Measurements from ENCODE around the gene CRYBG3.
"Not testable (repeated sequence)": the region's sequence is repeated elsewhere in the genome, so short reads cannot be mapped to it uniquely, and the experiment has no call there.

CRYBG3 gene

DNA sequence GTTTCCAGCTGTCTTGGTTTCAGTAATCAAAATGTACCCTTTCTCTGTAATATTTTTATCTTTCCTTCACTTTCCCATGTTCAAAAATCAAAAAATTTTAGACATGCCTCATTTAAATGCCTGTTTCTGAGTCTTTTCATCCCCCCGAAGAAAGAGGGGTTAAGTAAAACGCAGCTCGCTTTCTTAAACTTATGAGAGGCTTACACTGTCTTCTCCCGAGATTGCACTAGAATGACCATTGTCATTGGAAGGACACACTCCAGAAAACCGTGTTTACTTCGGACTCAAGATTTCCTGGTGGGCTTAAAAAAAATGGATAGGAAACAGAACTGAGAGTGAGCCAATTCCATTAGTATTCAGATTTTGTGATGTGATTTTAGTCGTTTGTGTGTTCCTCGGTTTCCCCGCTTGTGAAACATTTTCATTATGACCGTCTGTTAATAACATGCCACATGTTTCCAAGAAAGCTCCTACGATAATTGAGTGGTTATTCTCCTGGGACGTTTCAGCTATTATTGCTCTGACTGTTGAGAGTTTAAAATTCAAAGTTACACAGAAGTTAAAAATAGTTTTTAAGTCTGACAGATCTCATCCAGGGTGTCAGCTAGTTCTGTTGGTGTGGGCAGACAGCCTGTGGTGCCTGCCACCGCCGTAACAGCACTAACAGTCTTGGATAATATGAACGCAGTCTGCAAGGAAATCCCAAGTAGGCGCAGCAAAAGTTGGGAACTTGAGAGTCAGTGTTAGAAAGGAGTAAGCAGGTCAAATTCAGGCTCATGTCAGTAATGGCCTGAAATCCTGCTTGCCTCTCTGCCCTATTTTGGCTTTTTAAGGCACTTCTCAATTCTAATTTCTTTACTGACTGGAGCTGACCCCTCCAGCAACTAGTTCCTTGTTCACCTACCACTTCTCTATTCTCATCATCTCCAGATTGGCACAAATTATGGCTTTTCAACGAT, 1.5 kb downstream of the CRYBG3 start:
- no peak for DNase-seq (ENCODE audit: insufficient read length, low spot score)
- TF ChIP-seq POLR2A (IDR thresholded peaks at IDR 0.05; ENCODE audit: low read depth, low read length) = no peak
- FAIRE-seq = no peak

DNA sequence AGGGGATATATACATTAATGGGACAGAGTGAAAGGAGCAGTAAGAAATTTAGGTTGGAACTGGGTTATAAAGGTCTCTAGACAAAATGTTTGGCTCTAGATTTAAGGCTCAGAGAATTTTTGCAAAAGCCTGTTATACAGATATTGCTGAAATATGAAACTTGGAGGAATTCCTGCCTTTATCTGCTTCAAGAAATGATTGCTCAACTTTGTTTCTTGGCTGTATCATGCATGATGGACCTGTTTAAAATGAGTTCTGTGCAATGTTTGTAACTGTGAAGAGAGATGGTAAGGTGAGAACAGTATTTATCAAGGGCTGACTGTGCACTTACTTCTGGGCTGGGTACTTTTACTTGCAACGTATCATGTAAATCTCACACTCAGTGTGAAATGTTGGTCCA, 3.3 kb downstream of the CRYBG3 start:
- TF ChIP-seq POLR2A (IDR thresholded peaks at IDR 0.05; ENCODE audit: low read depth, low read length) = no peak
- no peak for FAIRE-seq

DNA sequence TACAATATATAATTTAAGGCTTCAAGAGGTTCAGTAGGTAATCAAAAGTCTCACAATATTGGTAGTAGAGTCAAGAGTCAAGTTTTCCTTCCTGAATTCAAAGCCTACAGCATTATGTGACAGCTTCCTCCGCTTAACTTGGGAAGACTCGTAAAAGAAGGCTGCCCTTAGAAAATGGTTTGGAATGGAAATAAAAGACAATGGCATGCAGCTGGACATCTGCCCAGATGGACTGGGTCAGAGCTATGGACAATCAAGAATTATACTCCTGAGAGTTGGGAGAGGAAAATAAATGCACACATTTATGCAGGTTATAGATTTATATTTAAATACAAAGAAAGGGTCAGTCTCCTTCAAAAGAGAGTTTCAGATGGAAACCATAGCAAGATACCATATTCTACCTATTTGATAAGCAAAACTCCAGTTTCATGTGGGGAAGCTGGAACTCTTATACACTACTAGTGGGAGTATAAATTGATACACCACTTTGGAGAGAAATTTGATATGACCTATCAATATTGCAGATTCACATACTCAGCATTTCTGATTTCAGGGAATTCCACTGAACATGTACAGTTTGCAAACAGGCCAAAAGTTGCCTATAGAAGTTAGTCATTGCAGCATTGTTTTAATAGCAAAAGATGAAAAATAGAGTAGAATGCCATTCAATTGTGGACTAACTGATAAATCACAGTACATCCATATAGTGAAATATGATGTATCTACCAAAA, 6.1 kb downstream of the CRYBG3 start:
- no peak for FAIRE-seq
- TF ChIP-seq POLR2A (IDR thresholded peaks at IDR 0.05; ENCODE audit: low read depth, low read length) = no peak
- DNase-seq (ENCODE audit: insufficient read length, low spot score) = no peak

More for the DNA sequence above, 3.3 kb downstream of the CRYBG3 start:
- no peak for DNase-seq (ENCODE audit: insufficient read length, low spot score)

- DNase-seq (ENCODE audit: insufficient read length, low spot score) (no peak), FAIRE-seq (no peak)
- no peak for TF ChIP-seq POLR2A (IDR thresholded peaks at IDR 0.05; ENCODE audit: low read depth, low read length)
Measured at GRCh38 chr3:97829198-97829597, 7.4 kb downstream of the CRYBG3 start.

DNA sequence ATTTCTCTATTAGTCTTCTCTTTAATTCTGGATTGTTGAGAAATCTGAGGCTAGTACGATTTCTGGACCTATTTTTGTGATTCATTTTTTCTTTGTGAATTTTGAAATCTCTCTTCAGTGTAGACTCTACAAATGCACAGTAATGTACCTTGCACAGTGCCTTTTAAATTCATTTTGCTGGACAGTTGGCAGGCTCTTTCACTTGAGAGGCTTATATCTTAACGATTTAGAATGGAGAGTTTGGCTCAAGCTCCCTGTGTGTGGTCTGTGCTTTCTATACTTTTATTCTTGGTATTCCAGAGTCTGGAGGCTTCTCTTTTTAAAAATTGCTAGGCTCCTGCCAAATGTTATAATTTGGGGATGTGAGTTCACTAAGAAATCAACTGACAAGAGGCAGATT, 8.8 kb downstream of the CRYBG3 start:
- FAIRE-seq (no peak), DNase-seq (ENCODE audit: insufficient read length, low spot score) (no peak)
- no peak for TF ChIP-seq POLR2A (IDR thresholded peaks at IDR 0.05; ENCODE audit: low read depth, low read length)

DNA sequence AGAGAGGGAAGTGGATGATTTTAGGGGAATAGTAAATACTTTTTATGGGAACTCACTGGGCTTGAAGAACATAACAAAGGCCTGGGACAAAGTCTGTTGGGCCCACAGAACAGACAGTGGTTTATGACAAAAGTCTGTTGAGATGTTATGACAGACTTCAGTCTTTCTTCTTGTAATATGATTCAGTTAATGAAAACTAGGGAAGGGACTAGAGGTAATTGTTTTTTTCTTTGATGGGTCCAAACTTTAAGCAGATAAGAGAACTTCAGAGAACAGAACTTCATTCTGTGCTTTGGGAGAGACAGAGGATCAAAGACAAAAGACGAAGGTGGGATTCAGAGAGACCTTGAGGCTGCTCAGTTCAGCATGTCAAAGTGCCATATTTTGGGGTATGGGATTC, 9.3 kb downstream of the CRYBG3 start:
- no peak for DNase-seq (ENCODE audit: insufficient read length, low spot score)
- FAIRE-seq = no peak
- no peak for TF ChIP-seq POLR2A (IDR thresholded peaks at IDR 0.05; ENCODE audit: low read depth, low read length)

GRCh38 chr3:97833184-97833583, 11.4 kb downstream of the CRYBG3 start:
- DNase-seq (ENCODE audit: insufficient read length, low spot score); FAIRE-seq: not testable (repeated sequence)

DNA sequence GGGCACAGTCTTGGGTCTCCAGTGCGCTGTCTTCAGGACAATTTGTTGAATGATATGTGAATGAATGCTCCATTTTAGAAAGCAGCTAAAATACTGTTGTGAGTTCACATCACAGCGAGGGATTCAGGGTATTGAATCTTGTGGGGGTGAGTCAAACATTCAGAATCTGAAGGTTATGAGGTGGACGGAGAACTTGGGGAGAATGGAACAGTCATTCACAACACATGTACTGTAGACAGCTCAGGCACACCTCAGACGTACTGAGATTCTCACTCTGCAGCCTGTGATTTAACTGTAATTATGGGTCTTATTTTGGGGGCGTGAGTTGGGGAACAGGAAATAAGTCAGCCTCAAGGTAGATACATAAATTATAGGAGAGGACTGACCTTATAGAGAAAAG, 13.9 kb downstream of the CRYBG3 start:
- peak; percentile 99 for FAIRE-seq
- DNase-seq (ENCODE audit: insufficient read length, low spot score) = peak; percentile 37
- TF ChIP-seq POLR2A (IDR thresholded peaks at IDR 0.05; ENCODE audit: low read depth, low read length) = no peak

DNA sequence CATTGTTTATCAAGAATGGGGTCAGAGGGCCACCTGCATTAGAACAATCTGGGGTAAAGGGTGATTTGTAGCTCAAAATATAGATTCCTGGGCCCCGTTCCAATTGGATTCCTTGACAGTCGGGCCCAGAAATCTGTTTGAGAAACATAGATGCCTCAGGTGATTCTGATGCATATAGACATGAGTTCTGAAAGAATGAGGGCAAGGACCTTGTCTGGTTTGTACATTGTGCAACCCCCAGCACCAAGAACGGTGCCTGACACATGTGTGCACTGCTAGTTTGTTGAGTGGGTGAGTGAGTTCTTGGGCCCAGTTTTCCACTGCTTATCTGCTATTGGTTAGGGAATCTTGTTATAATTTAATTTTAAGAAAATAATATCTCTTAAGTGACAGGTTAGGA, 16.6 kb downstream of the CRYBG3 start:
- TF ChIP-seq POLR2A (IDR thresholded peaks at IDR 0.05; ENCODE audit: low read depth, low read length) = no peak
- FAIRE-seq = no peak
- no peak for DNase-seq (ENCODE audit: insufficient read length, low spot score)

- TF ChIP-seq POLR2A (IDR thresholded peaks at IDR 0.05; ENCODE audit: low read depth, low read length) = no peak
- DNase-seq (ENCODE audit: insufficient read length, low spot score) (no peak), FAIRE-seq (peak; percentile 38)
Measured at GRCh38 chr3:97839944-97840343, 18.1 kb downstream of the CRYBG3 start.

DNA sequence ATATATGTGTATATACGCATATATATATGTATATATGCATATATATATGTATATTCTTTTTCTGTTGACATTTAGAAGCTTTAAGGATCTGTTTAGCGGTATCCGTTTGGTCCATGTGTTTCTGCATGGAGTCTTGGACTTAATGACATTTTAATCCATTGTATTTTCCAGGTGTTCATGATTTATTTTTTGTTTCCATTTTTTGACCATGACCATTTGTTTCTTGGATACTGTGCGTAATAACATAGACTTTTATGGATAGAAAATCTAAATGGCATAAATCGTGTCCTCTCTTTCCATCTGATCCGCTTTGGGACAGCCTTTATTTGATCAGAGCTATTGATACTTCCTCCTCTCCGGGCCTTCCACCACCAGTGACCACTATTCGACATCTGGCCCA, 19.5 kb downstream of the CRYBG3 start:
- no peak for DNase-seq (ENCODE audit: insufficient read length, low spot score)
- FAIRE-seq = no peak
- TF ChIP-seq POLR2A (IDR thresholded peaks at IDR 0.05; ENCODE audit: low read depth, low read length) = no peak

GRCh38 chr3:97841956-97842355, 20.1 kb downstream of the CRYBG3 start:
- DNase-seq (ENCODE audit: insufficient read length, low spot score) = no peak
- no peak for TF ChIP-seq POLR2A (IDR thresholded peaks at IDR 0.05; ENCODE audit: low read depth, low read length)
- FAIRE-seq = no peak

- DNase-seq (ENCODE audit: insufficient read length, low spot score) = no peak
- no peak for FAIRE-seq
- no peak for TF ChIP-seq POLR2A (IDR thresholded peaks at IDR 0.05; ENCODE audit: low read depth, low read length)
Measured at GRCh38 chr3:97848779-97849178, 27.0 kb downstream of the CRYBG3 start.

DNA sequence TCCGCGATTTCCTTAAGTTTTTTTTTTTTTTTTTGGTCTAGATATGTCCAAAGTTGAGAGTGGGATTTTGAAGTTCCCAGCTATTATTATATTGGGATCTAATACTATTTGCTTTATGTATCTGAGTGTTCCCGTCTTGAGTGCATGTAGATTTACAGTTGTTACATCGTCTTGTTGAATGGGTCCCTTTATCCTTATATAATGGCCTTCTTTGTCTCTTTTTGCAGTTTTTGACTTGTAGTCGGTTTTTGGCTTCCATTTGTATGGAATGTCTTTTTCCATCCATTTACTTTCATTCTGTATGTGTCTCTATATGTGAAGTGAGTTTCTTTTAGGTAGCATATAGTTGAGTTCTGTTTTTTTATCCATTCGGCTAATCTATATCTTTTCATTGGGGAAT, 35.6 kb downstream of the CRYBG3 start:
- TF ChIP-seq POLR2A (IDR thresholded peaks at IDR 0.05; ENCODE audit: low read depth, low read length) = no peak
- DNase-seq (ENCODE audit: insufficient read length, low spot score) = no peak
- peak; percentile 15 for FAIRE-seq

DNA sequence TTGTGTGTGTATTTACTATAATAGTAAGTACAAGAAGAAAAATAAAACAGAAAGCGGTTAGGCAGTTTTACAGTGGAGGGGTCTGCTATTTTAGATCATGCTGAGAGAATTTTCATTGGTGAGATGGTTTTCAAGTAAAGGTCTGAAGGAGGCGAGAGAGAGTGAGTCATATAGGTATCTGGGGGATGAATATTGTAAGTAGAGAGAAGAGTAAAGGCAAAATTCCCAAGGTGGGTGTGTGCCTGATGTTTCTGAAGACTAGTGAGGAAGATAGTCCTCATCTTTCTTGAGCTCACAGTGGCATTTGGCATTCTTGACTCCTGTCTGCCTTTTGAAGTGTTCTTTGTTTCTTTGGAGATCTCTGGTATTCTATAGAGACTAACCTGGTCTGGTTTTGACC, 38.6 kb downstream of the CRYBG3 start:
- FAIRE-seq (no peak), DNase-seq (ENCODE audit: insufficient read length, low spot score) (no peak)
- no peak for TF ChIP-seq POLR2A (IDR thresholded peaks at IDR 0.05; ENCODE audit: low read depth, low read length)

All from H54 (cell line).